Stimulated activated CD4-positive, alpha-beta T cell treated with anti-CD3 and anti-CD28 coated beads, Interleukin-12 subunit alpha, Interleukin-12 subunit beta, amount 100 ng/mL, for 48 hours (primary cell): ENCODE data around the gene GLS.
A peak's percentile ranks its signal among the peaks of the same experiment; 100 is the strongest.

ENCODE experiments used
- DNase-seq, 3 donors: peaks; one replicate each; pipeline ENCODE4 v3.0.0-alpha.2; 2020; ENCODE audit warnings: low read depth in 2 of 3, low spot score in 1 of 3

The GLS gene

DNA sequence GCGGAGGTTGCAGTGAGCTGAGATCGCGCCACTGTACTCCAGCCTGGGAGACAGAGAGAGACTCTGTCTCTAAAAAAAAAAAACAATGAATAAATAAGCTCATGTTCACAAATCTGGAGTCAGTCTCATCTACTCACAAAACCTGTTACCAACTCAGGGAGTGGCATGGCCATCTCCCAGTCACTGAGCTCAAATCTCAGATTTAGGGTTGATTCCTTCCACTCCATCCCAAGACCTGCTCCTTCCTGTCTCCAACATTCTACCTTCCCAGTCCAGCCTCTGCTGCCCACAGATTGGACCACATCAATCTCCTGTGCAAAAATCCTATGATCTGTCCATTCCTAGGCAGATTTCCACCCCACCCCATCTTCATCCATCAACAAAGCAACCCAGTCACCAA lies 131.7 kb downstream of the GLS start:
- no peak for DNase-seq

GRCh38 chr2:191012845-191013681 lies 132.4 kb downstream of the GLS start:
- no peak for DNase-seq

DNA sequence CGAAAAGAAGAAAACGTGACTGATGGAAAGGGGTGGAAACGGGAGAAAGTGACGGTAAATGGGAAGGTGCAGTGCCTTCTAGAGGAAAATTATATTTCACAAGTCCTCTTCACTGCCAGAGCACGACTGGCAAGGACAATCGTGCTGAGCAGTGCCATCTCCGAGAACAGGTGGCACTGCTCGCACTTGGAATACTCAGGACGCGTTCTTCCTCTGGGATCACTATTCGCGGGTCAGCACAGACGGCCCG lies 133.0 kb downstream of the GLS start:
- no peak for DNase-seq

DNA sequence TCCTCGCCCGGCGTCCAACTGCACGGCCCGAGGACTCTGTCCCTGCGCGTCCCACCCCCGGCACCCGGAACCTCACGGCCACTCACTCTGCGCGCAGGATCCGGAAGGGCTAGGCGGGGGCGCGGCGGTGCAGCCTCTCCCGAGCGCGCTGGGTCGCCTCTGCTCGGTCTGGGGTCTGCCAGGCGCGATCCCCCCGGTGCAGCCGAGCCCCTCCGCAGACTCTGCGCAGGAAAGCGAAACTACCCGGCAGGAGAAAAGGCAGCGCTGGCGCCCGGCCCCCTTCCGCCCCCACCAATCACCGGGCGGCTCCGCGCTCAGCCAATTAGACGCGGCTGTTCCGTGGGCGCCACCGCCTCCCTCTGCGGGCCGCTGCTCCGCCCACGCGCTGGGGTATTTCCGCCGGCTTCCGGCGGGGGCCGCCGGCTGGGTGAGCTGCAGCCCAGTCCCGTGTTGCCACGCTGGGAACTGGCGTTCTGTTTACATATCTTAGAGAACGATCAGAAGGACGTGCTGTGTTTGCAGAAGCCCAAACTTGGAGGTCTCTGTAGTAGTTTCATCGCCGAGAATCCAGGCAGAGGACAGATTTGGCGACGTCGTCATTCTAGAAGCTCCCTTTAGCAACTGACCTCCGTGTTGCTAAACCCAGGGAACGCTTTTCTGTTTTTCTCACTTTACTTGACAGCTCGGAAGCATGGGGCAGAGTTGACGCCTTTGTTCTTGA lies 133.5 kb downstream of the GLS start, which contains the start of gene STAT1:
STAT1 (minus strand) TSS at position 240 of the 721 bp plus-strand sequence. CDS start 4,168 bp downstream, outside the sequence.
- DNase-seq = peak; percentile 91 to 97 (median 94)

DNA sequence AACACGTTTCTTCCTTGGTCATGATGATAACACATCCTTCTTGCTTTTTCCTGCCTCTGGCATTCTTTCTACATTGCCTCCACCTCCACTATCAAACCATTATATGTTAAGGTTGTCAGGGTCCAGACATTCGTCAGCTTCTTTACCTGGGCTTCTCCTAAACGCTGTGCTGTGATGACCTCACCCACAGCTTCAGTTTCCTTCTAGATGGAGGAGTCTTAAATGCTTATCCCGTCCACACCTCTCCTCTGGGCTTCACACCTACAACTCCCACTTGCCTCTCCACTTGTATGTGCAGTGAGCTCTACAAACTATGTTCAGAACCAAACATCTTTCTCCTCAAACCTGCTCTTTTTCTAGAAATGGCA lies 134.0 kb downstream of the GLS start:
- DNase-seq = no peak
